Adrenal gland (tissue), 12 donors: ENCODE measurements around the gene LUC7L3. TPM values are rescaled to one million over a fixed set of nuclear protein-coding genes. Genes with fewer than 3 reads are reported as not detected.

Experiments used
- DNase-seq, 7 donors: peaks; one replicate each; pipeline ENCODE4 v3.0.0-alpha.2; 2019 to 2020
- H3K27ac ChIP-seq, 5 donors: fragments of 200-600 bp; sonication (generic) in 4 of 5; 1 replicate in 3 of 5; 2 replicates in 2 of 5; pipeline versions ENCODE4 v1.5.1 to v1.8.0; 2016 to 2020; ENCODE audit warnings: mild to moderate bottlenecking in 1 of 5
- H3K27me3 ChIP-seq: fragments of 200-600 bp; 2 replicates; pipeline ENCODE4 v1.8.0; 2021
- H3K36me3 ChIP-seq, 2 donors: fragments of 200-600 bp; replicated peaks in 1 of 2; 1 replicate in 1 of 2; 2 replicates in 1 of 2; pipeline versions ENCODE4 v1.5.1 to v1.8.0; 2018 to 2022
- H3K4me1 ChIP-seq, 2 donors: fragments of 200-600 bp; replicated peaks in 1 of 2; 1 replicate in 1 of 2; 2 replicates in 1 of 2; pipeline versions ENCODE4 v1.5.1 to v1.8.0; 2018 to 2021
- H3K4me3 ChIP-seq, 4 donors: fragments of 200-600 bp; sonication (generic) in 3 of 4; one replicate each; pipeline ENCODE4 v1.5.1; 2016 to 2018
- H3K9me3 ChIP-seq, 3 donors: fragments of 200-600 bp; sonication (generic) in 1 of 3; replicated peaks in 1 of 3; 1 replicate in 2 of 3; 2 replicates in 1 of 3; pipeline versions ENCODE4 v1.5.1 to v1.8.0; 2016 to 2021
- POLR2A ChIP-seq, 2 donors: fragments of 450-650 bp; IDR thresholded peaks; one replicate each; pipeline ENCODE4 v1.6.1; 2017; ENCODE audit warnings: antibody characterized with exemption in 2 of 2, mild to moderate bottlenecking in 2 of 2, moderate library complexity in 1 of 2
- WGBS, 4 donors: extraction: QIAGEN DNeasy Blood & Tissue Kit in 2 of 4; methylation state at CpG; one replicate each; pipeline versions ENCODE4 v1.1.5 to v1.1.7; 2013 to 2017; 5-methylcytosine and 5-hydroxymethylcytosine counted together
- intact Hi-C, 2 donors: fragments of 100-400 bp; cut with DNase I; formaldehyde crosslinking; loops; one replicate each; pipeline versions ENCODE4 v1.14.1 to v1.15.0; 2022 to 2023
- polyA plus RNA-seq, 3 donors: library from polyadenylated mRNA; stranded (reverse); fragments of 200-250 nt in 2 of 3; fragments of 350-450 nt in 1 of 3; fragmentation: Illumina TruSeq in 1 of 3; extraction: RNeasy Lipid Tissue Mini Kit (QIAGEN cat#74804) in 1 of 3; gene quantifications; one replicate each; pipeline ENCODE4 v1.2.3, GENCODE V29; 2013 to 2014
- total RNA-seq, 9 donors: library from RNA; depleted of rRNA in 4 of 9; stranded (reverse); fragments of >200 nt in 4 of 9; fragments of 120-200 nt in 1 of 9; fragmentation: NEBNext Ultra II Directional in 1 of 9; extraction: Animal tissue kit (Norgen Biotek cat#: 25700) in 1 of 9; gene quantifications; one replicate each; pipeline versions ENCODE4 v1.1.0 to v1.2.4, GENCODE V29; 2013 to 2023
- TF ChIP-seq, protein P1 (sequence below), 6 experiments: fragments of 450-650 bp in 4 of 6; fragments of 200-600 bp in 2 of 6; sonication (generic) in 1 of 6; IDR thresholded peaks; 1 replicate in 5 of 6; 2 replicates in 1 of 6; pipeline versions ENCODE4 v1.5.1 to v1.8.0; 2016 to 2021; ENCODE audit warnings: antibody characterized with exemption in 6 of 6, mild to moderate bottlenecking in 2 of 6, moderate library complexity in 1 of 6
- donor health status: healthy with polysubstance abuse.
- donor health status: Bipolar disorder and iron deficiency.
- donor health status: DM: yes; HTN: yes; CAD: no.
- donor health status: DM: no; HTN: no; CAD: no.
- donor health status: DM: no; HTN: no; CAD: no.
- donor health status: DM: yes; HTN: yes; CAD: no.

The LUC7L3 gene
- total and polyA plus RNA-seq, 12 donors, result 16.1 to 248 (median 89.2) TPM

DNA sequence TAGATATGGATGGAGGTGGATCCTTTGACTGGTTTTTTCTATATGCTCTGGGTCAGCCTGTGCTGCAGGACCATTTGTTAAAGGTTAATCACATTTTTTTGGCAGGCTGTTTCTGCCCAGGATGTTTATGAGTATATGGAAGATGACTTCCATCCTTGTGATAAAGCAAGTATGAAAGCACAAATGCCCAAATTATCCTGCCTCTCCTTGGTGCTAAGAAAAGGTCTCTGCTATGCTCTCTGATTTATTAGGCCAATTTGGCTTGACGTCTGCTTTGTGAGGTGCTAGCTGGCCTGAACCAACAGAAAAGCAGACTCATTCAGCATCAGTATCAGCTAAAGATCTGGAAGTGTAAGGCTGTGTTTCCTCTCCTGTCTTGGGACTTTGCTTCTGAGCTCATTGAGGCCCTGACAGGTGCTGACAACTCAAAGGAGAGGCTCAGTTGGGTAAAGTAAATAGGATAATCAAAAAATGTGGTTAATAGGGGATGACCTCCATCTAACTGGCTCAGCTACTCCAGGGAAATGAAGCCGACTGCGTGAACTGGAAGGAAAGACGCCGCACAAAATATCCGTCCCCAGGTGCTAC lies 26.9 kb upstream of the LUC7L3 start:
- H3K4me3 ChIP-seq, result no peak overlapping the region
- peaks cover 0 to 55% of the 10 kb centered on the region in 2 donors for H3K36me3 ChIP-seq
- H3K27me3 ChIP-seq, result no peaks in the 10 kb centered on the region
- WGBS, 4 donors, result 77 to 84% (median 82%) methylated on average over 6 of the region's 6 CpGs
- peaks cover 23 to 68% of the 10 kb centered on the region in 2 donors for H3K4me1 ChIP-seq
- DNase-seq, result no peak
- peak overlapping the region in 1 of 5 donors; percentile 7 for H3K27ac ChIP-seq
- TF ChIP-seq, protein P1, sequence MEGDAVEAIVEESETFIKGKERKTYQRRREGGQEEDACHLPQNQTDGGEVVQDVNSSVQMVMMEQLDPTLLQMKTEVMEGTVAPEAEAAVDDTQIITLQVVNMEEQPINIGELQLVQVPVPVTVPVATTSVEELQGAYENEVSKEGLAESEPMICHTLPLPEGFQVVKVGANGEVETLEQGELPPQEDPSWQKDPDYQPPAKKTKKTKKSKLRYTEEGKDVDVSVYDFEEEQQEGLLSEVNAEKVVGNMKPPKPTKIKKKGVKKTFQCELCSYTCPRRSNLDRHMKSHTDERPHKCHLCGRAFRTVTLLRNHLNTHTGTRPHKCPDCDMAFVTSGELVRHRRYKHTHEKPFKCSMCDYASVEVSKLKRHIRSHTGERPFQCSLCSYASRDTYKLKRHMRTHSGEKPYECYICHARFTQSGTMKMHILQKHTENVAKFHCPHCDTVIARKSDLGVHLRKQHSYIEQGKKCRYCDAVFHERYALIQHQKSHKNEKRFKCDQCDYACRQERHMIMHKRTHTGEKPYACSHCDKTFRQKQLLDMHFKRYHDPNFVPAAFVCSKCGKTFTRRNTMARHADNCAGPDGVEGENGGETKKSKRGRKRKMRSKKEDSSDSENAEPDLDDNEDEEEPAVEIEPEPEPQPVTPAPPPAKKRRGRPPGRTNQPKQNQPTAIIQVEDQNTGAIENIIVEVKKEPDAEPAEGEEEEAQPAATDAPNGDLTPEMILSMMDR (IDR thresholded peaks at IDR 0.05), result no peak
- no peak for TF ChIP-seq POLR2A (IDR thresholded peaks at IDR 0.05)
- H3K9me3 ChIP-seq, result no peaks in the 10 kb centered on the region
- intact Hi-C loops, result loop anchor here in 1 of 2 donors (10.0 kb wide), 1 partner anchor 208 kb away; no protein-coding TSS in a partner anchor

DNA sequence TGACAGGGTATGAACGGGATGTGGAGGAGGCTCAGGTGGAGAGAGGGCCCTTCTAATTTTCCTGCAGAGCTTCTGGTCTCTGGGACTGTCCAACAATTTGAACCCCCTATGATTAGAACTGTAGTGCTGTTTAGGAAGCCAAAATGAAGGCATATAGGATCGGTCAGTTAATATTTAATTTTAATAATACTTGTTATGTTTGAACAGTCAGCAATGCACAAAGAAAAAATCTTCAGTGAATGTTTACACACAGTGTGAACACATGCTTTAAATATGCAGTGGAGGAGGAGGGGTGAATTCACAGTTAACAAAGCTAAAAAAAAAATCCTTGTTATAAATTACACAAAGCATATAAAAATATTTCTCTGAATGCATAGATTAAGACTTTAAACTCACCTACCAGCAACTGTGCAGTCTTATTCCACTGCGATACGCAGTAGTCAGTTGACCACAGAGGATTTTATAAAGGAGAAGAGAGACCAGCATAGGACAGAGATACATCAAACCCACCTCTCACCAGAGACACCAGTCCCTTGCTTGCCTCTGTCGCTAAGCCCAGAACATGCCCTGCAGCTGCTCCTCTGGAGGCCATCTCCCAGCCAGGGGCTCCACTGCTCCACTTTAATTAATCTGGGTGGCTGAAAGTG lies 26.2 kb upstream of the LUC7L3 start:
- Histone ChIP-seq H3K4me3 (no peak overlapping the region), H3K36me3 (peaks cover 0 to 62% of the 10 kb centered on the region in 2 donors), H3K4me1 (peaks cover 21 to 63% of the 10 kb centered on the region in 2 donors), H3K9me3 (no peaks in the 10 kb centered on the region), H3K27me3 (no peaks in the 10 kb centered on the region), H3K27ac (peak overlapping the region in 2 of 5 donors; percentile 26 to 70)
- 86 to 93% (median 88%) methylated on average over 5 of the region's 5 CpGs for WGBS, 4 donors
- TF ChIP-seq, protein P1 (IDR thresholded peaks at IDR 0.05), result no peak
- TF ChIP-seq POLR2A (IDR thresholded peaks at IDR 0.05), result no peak
- DNase-seq, result peak in 1 of 7 donors; percentile 16
- intact Hi-C loops, result loop anchor here in 1 of 2 donors (10.0 kb wide), 1 partner anchor 208 kb away; no protein-coding TSS in a partner anchor

GRCh38 chr17:50696365-50696879 lies 23.0 kb upstream of the LUC7L3 start:
- Histone ChIP-seq H3K27ac (peak overlapping the region in 1 of 5 donors; percentile 70), H3K4me3 (no peak overlapping the region), H3K9me3 (no peaks in the 10 kb centered on the region), H3K27me3 (no peaks in the 10 kb centered on the region), H3K4me1 (peaks cover 0 to 32% of the 10 kb centered on the region in 2 donors), H3K36me3 (peaks cover 0 to 88% of the 10 kb centered on the region in 2 donors)
- TF ChIP-seq POLR2A (IDR thresholded peaks at IDR 0.05), result no peak
- TF ChIP-seq, protein P1 (IDR thresholded peaks at IDR 0.05), result no peak
- intact Hi-C loops, result loop anchor here (5.0 to 10.0 kb wide), 4 partner anchors 64 to 212 kb away; partner anchors contain the start of genes ABCC3 (in 1 of the 2) and SPATA20 (in 1 of the 2)
- no peak for DNase-seq
- 70 to 84% (median 77%) methylated on average over 3 of the region's 3 CpGs for WGBS, 4 donors

- intact Hi-C loops, result loop anchor here (5.0 to 10.0 kb wide), 4 partner anchors 65 to 212 kb away; partner anchors contain the start of genes ABCC3 (in 1 of the 2) and SPATA20 (in 1 of the 2)
- Histone ChIP-seq H3K4me3 (no peak overlapping the region), H3K4me1 (peaks cover 0 to 30% of the 10 kb centered on the region in 2 donors), H3K27me3 (no peaks in the 10 kb centered on the region), H3K36me3 (peaks cover 0 to 82% of the 10 kb centered on the region in 2 donors), H3K9me3 (no peaks in the 10 kb centered on the region), H3K27ac (no peak overlapping the region)
- peak in 1 of 7 donors; percentile 28 for DNase-seq
- TF ChIP-seq, protein P1 (IDR thresholded peaks at IDR 0.05), result no peak
- no peak for TF ChIP-seq POLR2A (IDR thresholded peaks at IDR 0.05)
- WGBS, 4 donors, result 87 to 89% (median 88%) methylated on average over 3 of the region's 3 CpGs
Measured at GRCh38 chr17:50697062-50697461, 22.3 kb upstream of the LUC7L3 start.
